Middle frontal gyrus (tissue), 1 donor: Measurements from ENCODE around the gene CCDC9.
A peak's percentile ranks its signal among the peaks of the same experiment; 100 is the strongest.

ENCODE experiments used
- DNase-seq: peaks from one replicate; pipeline ENCODE4 v3.0.0-alpha.2; 2015; ENCODE audit warnings: low spot score; ENCODE audit errors: extremely low spot score

Gene CCDC9

GRCh38 chr19:47255879-47256692 lies at the start of gene CCDC9:
Gene CCDC9 (plus strand): TSS chr19:47256525. CDS start chr19:47258401, 1,876 bp downstream.
- peak; percentile 93 for DNase-seq

GRCh38 chr19:47209319-47210179 lies 46.8 kb upstream of the CCDC9 start:
- DNase-seq: no peak

GRCh38 chr19:47210180-47210490 lies 46.2 kb upstream of the CCDC9 start:
- DNase-seq: no peak

GRCh38 chr19:47210689-47211316 lies 45.5 kb upstream of the CCDC9 start:
- DNase-seq: no peak

- DNase-seq: no peak
Measured at GRCh38 chr19:47215581-47215980, 40.7 kb upstream of the CCDC9 start.

- DNase-seq: no peak
Measured at GRCh38 chr19:47221080-47221841, 35.1 kb upstream of the CCDC9 start.

GRCh38 chr19:47221890-47222289 lies 34.4 kb upstream of the CCDC9 start:
- no peak for DNase-seq

GRCh38 chr19:47225746-47226425 lies 30.4 kb upstream of the CCDC9 start:
- DNase-seq: peak; percentile 89

- no peak for DNase-seq
Measured at GRCh38 chr19:47226426-47227351, 29.6 kb upstream of the CCDC9 start.

- no peak for DNase-seq
Measured at GRCh38 chr19:47227352-47228167, 28.8 kb upstream of the CCDC9 start.

GRCh38 chr19:47228168-47228936 lies 28.0 kb upstream of the CCDC9 start:
- no peak for DNase-seq

- no peak for DNase-seq
Measured at GRCh38 chr19:47228937-47229675, 27.2 kb upstream of the CCDC9 start.

- no peak for DNase-seq
Measured at GRCh38 chr19:47229676-47230053, 26.7 kb upstream of the CCDC9 start.

- DNase-seq: no peak
Measured at GRCh38 chr19:47230054-47230920, 26.0 kb upstream of the CCDC9 start.

- DNase-seq: no peak
Measured at GRCh38 chr19:47230921-47231214, 25.5 kb upstream of the CCDC9 start, which contains the start of gene BBC3. Gene BBC3 (minus strand): TSS chr19:47231199. CDS start chr19:47228431, 2,768 bp downstream.

GRCh38 chr19:47231215-47232054 lies 24.9 kb upstream of the CCDC9 start:
- DNase-seq: no peak
